Natural killer cell (primary cell): ENCODE results near the gene KLHL24. TPM values are rescaled to one million over a fixed set of nuclear protein-coding genes. Genes with fewer than 3 reads are reported as not detected.

Source experiments
- ATAC-seq, 3 donors: fragments of 150-1000 bp in 2 of 3; fragments of 200-7000 bp in 1 of 3; cut with Tn5 transposase; 1 replicate in 1 of 3; 2 replicates in 2 of 3; pipeline ENCODE4 v1.10.0; 2021; ENCODE audit warnings: mild to moderate bottlenecking in 2 of 3, moderate library complexity in 2 of 3
- DNase-seq, 2 donors: peaks; one replicate each; pipeline versions ENCODE4 v3.0.0 to v3.0.0-alpha.2; 2013 to 2021; ENCODE audit warnings: mixed read lengths in 1 of 2
- H3K27ac ChIP-seq: one replicate; pipeline ENCODE4 v1.5.1; 2013; ENCODE audit warnings: mild to moderate bottlenecking, low read length
- H3K27me3 ChIP-seq: one replicate; pipeline ENCODE4 v1.6.1; 2013; ENCODE audit warnings: low read length; ENCODE audit not compliant: control insufficient read depth, insufficient read depth
- H3K36me3 ChIP-seq: one replicate; pipeline ENCODE4 v1.6.1; 2013; ENCODE audit warnings: low read length; ENCODE audit not compliant: control insufficient read depth, insufficient read depth
- H3K4me1 ChIP-seq: one replicate; pipeline ENCODE4 v1.6.1; 2013; ENCODE audit warnings: low read length; ENCODE audit not compliant: control insufficient read depth, insufficient read depth
- H3K4me3 ChIP-seq: one replicate; pipeline ENCODE4 v1.5.1; 2013; ENCODE audit warnings: low read length
- H3K9me3 ChIP-seq: one replicate; pipeline ENCODE4 v1.6.1; 2013; ENCODE audit warnings: low read length; ENCODE audit not compliant: control insufficient read depth, insufficient read depth
- H3K27ac Mint-ChIP-seq, 2 donors: one replicate each; pipeline ENCODE4 v1.8.0; 2022; ENCODE audit warnings: mild to moderate bottlenecking in 2 of 2, mixed read lengths in 2 of 2, moderate library complexity in 1 of 2
- H3K27me3 Mint-ChIP-seq, 2 donors: one replicate each; pipeline ENCODE4 v1.8.0; 2022; ENCODE audit warnings: low read depth in 2 of 2, mixed read lengths in 2 of 2
- H3K36me3 Mint-ChIP-seq: one replicate; pipeline ENCODE4 v1.8.0; 2022; ENCODE audit warnings: mixed read lengths
- H3K4me1 Mint-ChIP-seq, 2 donors: one replicate each; pipeline ENCODE4 v1.8.0; 2022; ENCODE audit warnings: mixed read lengths in 2 of 2
- H3K4me3 Mint-ChIP-seq: one replicate; pipeline ENCODE4 v1.8.0; 2022; ENCODE audit warnings: mild to moderate bottlenecking, moderate library complexity, mixed read lengths
- H3K9me3 Mint-ChIP-seq, 2 donors: one replicate each; pipeline ENCODE4 v1.8.0; 2022; ENCODE audit warnings: mixed read lengths in 2 of 2
- CTCF ChIP-seq: fragments of 200-600 bp; IDR thresholded peaks from one replicate; pipeline ENCODE4 v1.8.0; 2022; ENCODE audit warnings: antibody characterized with exemption
- WGBS: methylation state at CpG from one replicate; pipeline ENCODE4 v1.1.7; 2013; ENCODE audit warnings: missing lambda C conversion rate; ENCODE audit not compliant: insufficient coverage; 5-methylcytosine and 5-hydroxymethylcytosine counted together
- intact Hi-C: fragments of 100-400 bp; cut with micrococcal nuclease; formaldehyde crosslinking; loops from one replicate; pipeline ENCODE4 v1.14.2; 2022
- total RNA-seq, 4 donors: library from RNA; stranded (reverse); fragments of 120-200 nt in 1 of 4; gene quantifications; one replicate each; pipeline versions ENCODE4 v1.2.3 to v1.2.4, GENCODE V29; 2013 to 2022

KLHL24 gene
- total RNA-seq, 3 donors from 2014 or later (not counting 1 experiment from before 2014, with no cell fraction given): 140 to 189 (median 177) TPM

DNA sequence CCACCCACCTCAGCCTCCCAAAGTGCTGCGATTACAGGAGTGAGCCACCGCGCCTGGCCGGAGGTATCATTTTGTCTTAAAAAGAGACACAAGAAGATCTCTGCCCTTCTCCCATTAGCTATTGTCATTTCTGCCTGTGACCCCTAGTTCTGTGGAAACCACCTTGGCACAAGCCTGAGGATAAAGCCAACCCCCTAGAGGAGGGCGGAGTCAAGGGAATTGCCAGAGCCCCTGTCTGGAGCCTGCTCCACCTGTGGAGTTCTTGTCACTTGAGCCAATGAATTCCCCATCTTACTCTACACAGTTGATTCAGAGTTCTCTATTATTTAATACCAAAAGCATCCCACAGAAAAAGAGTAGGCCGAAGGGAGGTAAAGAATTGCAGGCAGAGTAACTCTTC is 45.0 kb upstream of the KLHL24 start:
- H3K9me3 ChIP-seq: no peaks in the 10 kb centered on the region
- Mint-ChIP-seq H3K27ac (no peak overlapping the region), H3K27me3 (no peaks in the 10 kb centered on the region), H3K4me3 (no peak overlapping the region), H3K9me3 (no peaks in the 10 kb centered on the region), H3K4me1 (peaks cover 22 to 25% of the 10 kb centered on the region in 2 donors), H3K36me3 (no peaks in the 10 kb centered on the region)
- H3K36me3 ChIP-seq: no peaks in the 10 kb centered on the region
- DNase-seq (no peak), ATAC-seq (no peak)
- TF ChIP-seq CTCF: no peak
- H3K27me3 ChIP-seq: no peaks in the 10 kb centered on the region
- intact Hi-C loops: no loop called here
- H3K4me3 ChIP-seq: no peak overlapping the region
- peaks cover 25% of the 10 kb centered on the region for H3K4me1 ChIP-seq
- 95% methylated on average over 6 of the region's 6 CpGs for WGBS
- no peak overlapping the region for H3K27ac ChIP-seq

DNA sequence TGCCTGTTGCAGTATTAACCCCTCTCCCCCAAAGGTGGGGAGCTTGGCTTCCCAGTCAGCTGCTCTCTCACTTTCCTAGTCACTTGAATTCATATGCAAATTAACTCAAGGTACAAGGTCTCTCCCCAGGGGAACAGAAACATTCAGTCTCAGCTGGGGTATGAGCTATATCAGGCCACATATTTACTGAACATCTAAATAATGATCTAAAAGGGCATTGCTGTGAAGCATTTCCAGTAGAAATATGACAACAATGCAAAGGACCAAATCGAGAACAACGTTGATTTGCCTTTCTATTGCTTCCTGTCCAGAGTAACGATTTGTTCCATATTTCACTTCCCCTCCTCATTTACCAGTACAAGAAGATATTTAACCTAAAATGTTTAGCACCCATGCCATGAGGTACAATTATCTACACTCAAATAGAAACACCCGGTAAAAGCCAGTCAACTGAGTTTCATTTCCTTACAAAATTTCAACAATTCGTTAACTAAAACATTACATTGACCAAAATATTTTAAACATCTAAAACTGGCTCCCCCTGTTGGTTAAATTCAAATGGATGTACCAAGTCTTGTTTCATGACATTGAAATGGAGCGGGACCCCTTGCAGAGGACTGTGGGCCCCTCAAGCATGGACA is 43.4 kb upstream of the KLHL24 start:
- Histone ChIP-seq H3K4me1 (peaks cover 16% of the 10 kb centered on the region), H3K27ac (no peak overlapping the region), H3K4me3 (no peak overlapping the region), H3K9me3 (no peaks in the 10 kb centered on the region), H3K27me3 (no peaks in the 10 kb centered on the region), H3K36me3 (no peaks in the 10 kb centered on the region)
- Mint-ChIP-seq H3K4me1 (peaks cover 13 to 16% of the 10 kb centered on the region in 2 donors), H3K27me3 (peaks cover 0 to 12% of the 10 kb centered on the region in 2 donors), H3K27ac (peak overlapping the region in 1 of 2 donors; percentile 40), H3K9me3 (no peaks in the 10 kb centered on the region), H3K4me3 (peak overlapping the region; percentile 54), H3K36me3 (no peaks in the 10 kb centered on the region)
- intact Hi-C loops: loop anchor here (1.0 kb wide), 1 partner anchor 123 kb away; no protein-coding TSS in a partner anchor
- 14% methylated on average over 6 of the region's 6 CpGs for WGBS
- peak in 1 of 3 donors; percentile 38 for ATAC-seq
- peak; percentile 50 for TF ChIP-seq CTCF
- peak in 1 of 2 donors; percentile 60 for DNase-seq

DNA sequence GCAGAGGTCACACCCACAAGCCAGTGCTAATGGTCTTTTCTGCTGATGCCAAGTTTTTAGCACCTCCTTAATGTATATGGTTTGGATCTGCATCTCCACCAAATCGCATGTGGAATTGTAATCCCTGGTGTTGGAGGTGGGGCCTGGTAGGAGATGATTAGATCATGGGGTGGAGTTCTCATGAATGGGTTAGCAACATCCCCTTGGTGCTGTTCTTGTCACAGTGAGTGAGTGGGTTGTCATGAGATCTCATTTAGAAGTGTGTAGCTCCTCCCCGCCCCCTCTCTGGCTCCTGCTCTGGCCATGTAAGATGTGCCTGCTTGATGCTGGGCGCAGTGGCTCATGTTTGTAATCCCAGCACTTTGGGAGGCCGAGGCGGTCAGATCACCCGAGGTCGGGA is 42.6 kb upstream of the KLHL24 start:
- Mint-ChIP-seq H3K27ac (no peak overlapping the region), H3K27me3 (peaks cover 0 to 12% of the 10 kb centered on the region in 2 donors), H3K4me3 (no peak overlapping the region), H3K4me1 (peaks cover 8 to 10% of the 10 kb centered on the region in 2 donors), H3K9me3 (peaks cover 0 to 2% of the 10 kb centered on the region in 2 donors), H3K36me3 (peaks cover 3% of the 10 kb centered on the region)
- no peak overlapping the region for H3K4me3 ChIP-seq
- no peak for DNase-seq
- no peaks in the 10 kb centered on the region for H3K27me3 ChIP-seq
- TF ChIP-seq CTCF: no peak
- intact Hi-C loops: loop anchor here (1.0 kb wide), 1 partner anchor 124 kb away; no protein-coding TSS in a partner anchor
- H3K27ac ChIP-seq: no peak overlapping the region
- H3K9me3 ChIP-seq: no peaks in the 10 kb centered on the region
- H3K36me3 ChIP-seq: no peaks in the 10 kb centered on the region
- H3K4me1 ChIP-seq: peaks cover 9% of the 10 kb centered on the region
- ATAC-seq: no peak
- WGBS: 96% methylated on average over 7 of the region's 7 CpGs
